ENCODE results near the gene ADAMTS12.

Gene ADAMTS12

GRCh38 chr5:33901156-33901555, 9.4 kb upstream of the ADAMTS12 start:
- DNase-seq (ENCODE audit: low read depth), result no peak

- no peak for DNase-seq (ENCODE audit: low read depth)
Measured at GRCh38 chr5:33894566-33894965, 2.8 kb upstream of the ADAMTS12 start.

- no peak for DNase-seq (ENCODE audit: low read depth)
Measured at GRCh38 chr5:33892620-33893137, 889 bp upstream of the ADAMTS12 start.

- DNase-seq (ENCODE audit: low read depth), result no peak
Measured at GRCh38 chr5:33891446-33891787, 373 bp downstream of the ADAMTS12 start.

GRCh38 chr5:33890131-33891032, 1.4 kb downstream of the ADAMTS12 start:
- no peak for DNase-seq (ENCODE audit: low read depth)

GRCh38 chr5:33888587-33888986, 3.2 kb downstream of the ADAMTS12 start:
- no peak for DNase-seq (ENCODE audit: low read depth)

- no peak for DNase-seq (ENCODE audit: low read depth)
Measured at GRCh38 chr5:33887268-33887667, 4.5 kb downstream of the ADAMTS12 start.

GRCh38 chr5:33886283-33886682, 5.5 kb downstream of the ADAMTS12 start:
- no peak for DNase-seq (ENCODE audit: low read depth)

- no peak for DNase-seq (ENCODE audit: low read depth)
Measured at GRCh38 chr5:33885679-33886078, 6.1 kb downstream of the ADAMTS12 start.

GRCh38 chr5:33883482-33883881, 8.3 kb downstream of the ADAMTS12 start:
- DNase-seq (ENCODE audit: low read depth), result no peak

- no peak for DNase-seq (ENCODE audit: low read depth)
Measured at GRCh38 chr5:33880319-33880718, 11.5 kb downstream of the ADAMTS12 start.

- no peak for DNase-seq (ENCODE audit: low read depth)
Measured at GRCh38 chr5:33877449-33877848, 14.3 kb downstream of the ADAMTS12 start.

GRCh38 chr5:33867241-33867640, 24.5 kb downstream of the ADAMTS12 start:
- DNase-seq (ENCODE audit: low read depth), result no peak

- peak; percentile 12 for DNase-seq (ENCODE audit: low read depth)
Measured at GRCh38 chr5:33859177-33859576, 32.6 kb downstream of the ADAMTS12 start.

- DNase-seq (ENCODE audit: low read depth), result no peak
Measured at GRCh38 chr5:33857037-33857436, 34.8 kb downstream of the ADAMTS12 start.

- DNase-seq (ENCODE audit: low read depth), result no peak
Measured at GRCh38 chr5:33855396-33855795, 36.4 kb downstream of the ADAMTS12 start.

- DNase-seq (ENCODE audit: low read depth), result no peak
Measured at GRCh38 chr5:33854733-33855151, 37.0 kb downstream of the ADAMTS12 start.

GRCh38 chr5:33852837-33853236, 39.0 kb downstream of the ADAMTS12 start:
- no peak for DNase-seq (ENCODE audit: low read depth)

GRCh38 chr5:33852319-33852718, 39.5 kb downstream of the ADAMTS12 start:
- DNase-seq (ENCODE audit: low read depth), result no peak

- peak; percentile 6 for DNase-seq (ENCODE audit: low read depth)
Measured at GRCh38 chr5:33850100-33850594, 41.6 kb downstream of the ADAMTS12 start.

- DNase-seq (ENCODE audit: low read depth), result no peak
Measured at GRCh38 chr5:33848554-33848953, 43.2 kb downstream of the ADAMTS12 start.

GRCh38 chr5:33846851-33847250, 44.9 kb downstream of the ADAMTS12 start:
- DNase-seq (ENCODE audit: low read depth), result no peak

GRCh38 chr5:33843579-33843978, 48.2 kb downstream of the ADAMTS12 start:
- DNase-seq (ENCODE audit: low read depth), result no peak

GRCh38 chr5:33842456-33842855, 49.3 kb downstream of the ADAMTS12 start:
- DNase-seq (ENCODE audit: low read depth), result no peak
